GM18520 (cell line): ENCODE measurements around the gene IMPG2.

Source experiments
- ATAC-seq: cut with Tn5 transposase; IDR thresholded peaks from one replicate; pipeline ENCODE4 v1.9.1; 2021; ENCODE audit not compliant: unreplicated experiment

Gene IMPG2

GRCh38 chr3:101189796-101190195 is 130.6 kb downstream of the IMPG2 start:
- ATAC-seq, result no peak

GRCh38 chr3:101189176-101189575 is 131.2 kb downstream of the IMPG2 start:
- ATAC-seq, result no peak

GRCh38 chr3:101185341-101185740 is 135.0 kb downstream of the IMPG2 start:
- no peak for ATAC-seq

GRCh38 chr3:101184111-101184510 is 136.3 kb downstream of the IMPG2 start:
- no peak for ATAC-seq

GRCh38 chr3:101183151-101183550 is 137.2 kb downstream of the IMPG2 start:
- ATAC-seq, result no peak

- ATAC-seq, result no peak
Measured at GRCh38 chr3:101182734-101183133, 137.6 kb downstream of the IMPG2 start.

- ATAC-seq, result no peak
Measured at GRCh38 chr3:101181801-101182200, 138.6 kb downstream of the IMPG2 start.

GRCh38 chr3:101179637-101180036 is 140.7 kb downstream of the IMPG2 start:
- no peak for ATAC-seq

- ATAC-seq, result no peak
Measured at GRCh38 chr3:101177577-101177976, 142.8 kb downstream of the IMPG2 start.
